ENCODE results near the gene STH. TPM values are rescaled to one million over a fixed set of nuclear protein-coding genes. Genes with fewer than 3 reads are reported as not detected.

Gene STH
- total and polyA plus RNA-seq, 2 of the 4 experiments (the other 2 are of a cell fraction): not detected

DNA sequence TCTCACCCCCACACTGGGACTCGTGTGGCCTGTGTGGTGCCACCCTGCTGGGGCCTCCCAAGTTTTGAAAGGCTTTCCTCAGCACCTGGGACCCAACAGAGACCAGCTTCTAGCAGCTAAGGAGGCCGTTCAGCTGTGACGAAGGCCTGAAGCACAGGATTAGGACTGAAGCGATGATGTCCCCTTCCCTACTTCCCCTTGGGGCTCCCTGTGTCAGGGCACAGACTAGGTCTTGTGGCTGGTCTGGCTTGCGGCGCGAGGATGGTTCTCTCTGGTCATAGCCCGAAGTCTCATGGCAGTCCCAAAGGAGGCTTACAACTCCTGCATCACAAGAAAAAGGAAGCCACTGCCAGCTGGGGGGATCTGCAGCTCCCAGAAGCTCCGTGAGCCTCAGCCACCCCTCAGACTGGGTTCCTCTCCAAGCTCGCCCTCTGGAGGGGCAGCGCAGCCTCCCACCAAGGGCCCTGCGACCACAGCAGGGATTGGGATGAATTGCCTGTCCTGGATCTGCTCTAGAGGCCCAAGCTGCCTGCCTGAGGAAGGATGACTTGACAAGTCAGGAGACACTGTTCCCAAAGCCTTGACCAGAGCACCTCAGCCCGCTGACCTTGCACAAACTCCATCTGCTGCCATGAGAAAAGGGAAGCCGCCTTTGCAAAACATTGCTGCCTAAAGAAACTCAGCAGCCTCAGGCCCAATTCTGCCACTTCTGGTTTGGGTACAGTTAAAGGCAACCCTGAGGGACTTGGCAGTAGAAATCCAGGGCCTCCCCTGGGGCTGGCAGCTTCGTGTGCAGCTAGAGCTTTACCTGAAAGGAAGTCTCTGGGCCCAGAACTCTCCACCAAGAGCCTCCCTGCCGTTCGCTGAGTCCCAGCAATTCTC lies 27.4 kb downstream of the STH start (continued):
- TF ChIP-seq, protein P1, sequence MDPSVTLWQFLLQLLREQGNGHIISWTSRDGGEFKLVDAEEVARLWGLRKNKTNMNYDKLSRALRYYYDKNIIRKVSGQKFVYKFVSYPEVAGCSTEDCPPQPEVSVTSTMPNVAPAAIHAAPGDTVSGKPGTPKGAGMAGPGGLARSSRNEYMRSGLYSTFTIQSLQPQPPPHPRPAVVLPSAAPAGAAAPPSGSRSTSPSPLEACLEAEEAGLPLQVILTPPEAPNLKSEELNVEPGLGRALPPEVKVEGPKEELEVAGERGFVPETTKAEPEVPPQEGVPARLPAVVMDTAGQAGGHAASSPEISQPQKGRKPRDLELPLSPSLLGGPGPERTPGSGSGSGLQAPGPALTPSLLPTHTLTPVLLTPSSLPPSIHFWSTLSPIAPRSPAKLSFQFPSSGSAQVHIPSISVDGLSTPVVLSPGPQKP (IDR thresholded peaks at IDR 0.05; ENCODE audit: borderline replicate concordance, low read depth, low read length): no peak

Measured in IMR-90 (cell line).